Effector memory CD4-positive, alpha-beta T cell (primary cell): Measurements from ENCODE around the gene PHF14.

Experiments
- DNase-seq, 3 donors: peaks; one replicate each; pipeline ENCODE4 v3.0.0-alpha.2; 2020
- H3K27ac ChIP-seq: 2 replicates; pipeline ENCODE4 v1.7.0; 2013; ENCODE audit warnings: mild to moderate bottlenecking, low read length, moderate library complexity; ENCODE audit not compliant: insufficient read depth, poor library complexity, severe bottlenecking
- H3K27me3 ChIP-seq: replicated peaks from 2 replicates; pipeline ENCODE4 v1.7.0; 2013; ENCODE audit warnings: mild to moderate bottlenecking, low read length; ENCODE audit not compliant: insufficient read depth, control insufficient read depth, poor library complexity, severe bottlenecking
- H3K36me3 ChIP-seq: 2 replicates; pipeline ENCODE4 v1.7.0; 2013; ENCODE audit warnings: mild to moderate bottlenecking, low read length, moderate library complexity; ENCODE audit not compliant: control insufficient read depth, insufficient read depth
- H3K4me1 ChIP-seq: 2 replicates; pipeline ENCODE4 v1.7.0; 2013; ENCODE audit warnings: low read length, mild to moderate bottlenecking; ENCODE audit not compliant: control insufficient read depth, insufficient read depth, poor library complexity, severe bottlenecking
- H3K4me3 ChIP-seq: 2 replicates; pipeline ENCODE4 v1.7.0; 2013; ENCODE audit warnings: low read length, low read depth, mild to moderate bottlenecking; ENCODE audit not compliant: insufficient read depth, poor library complexity, severe bottlenecking
- H3K9me3 ChIP-seq: 2 replicates; pipeline ENCODE4 v1.7.0; 2013; ENCODE audit warnings: mild to moderate bottlenecking, low read length, moderate library complexity; ENCODE audit not compliant: control insufficient read depth

The PHF14 gene

DNA sequence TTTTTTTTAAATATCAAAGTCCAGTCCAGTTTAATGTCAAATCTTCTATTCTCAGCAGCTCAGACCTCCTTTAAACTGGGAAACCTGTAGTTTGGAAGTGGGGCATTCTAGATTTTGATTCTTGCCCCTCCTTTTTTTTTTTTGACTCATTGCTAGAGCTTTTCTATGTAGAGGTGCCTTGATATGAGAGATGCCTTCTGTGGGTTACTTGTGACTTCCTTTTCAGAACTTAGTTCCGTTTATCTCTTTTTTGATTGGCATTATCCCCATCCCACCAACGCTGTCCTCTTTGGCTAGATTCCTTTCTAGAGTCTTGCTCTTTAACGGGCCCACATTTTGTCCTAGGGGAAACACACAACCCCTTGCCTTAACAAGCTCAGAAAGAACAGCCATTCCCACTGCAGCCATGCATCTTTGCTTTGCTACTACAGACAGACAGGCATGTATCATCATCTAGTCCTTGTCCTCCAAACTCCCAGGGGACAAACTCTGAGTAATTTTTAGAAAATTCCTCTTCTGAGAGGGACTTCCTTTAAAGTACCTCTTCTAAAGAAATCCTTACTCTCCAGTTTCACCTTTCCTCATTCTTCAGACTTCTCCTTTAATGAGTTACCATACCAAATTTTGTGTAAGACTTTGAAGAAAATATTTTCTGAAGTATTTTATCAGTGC is 153.6 kb downstream of the PHF14 start:
- Histone ChIP-seq H3K4me1 (no peaks in the 10 kb centered on the region), H3K9me3 (no peaks in the 10 kb centered on the region), H3K36me3 (no peaks in the 10 kb centered on the region), H3K27ac (no peak overlapping the region), H3K4me3 (no peak overlapping the region), H3K27me3 (no peaks in the 10 kb centered on the region)
- DNase-seq: no peak

GRCh38 chr7:11127988-11128387 is 154.3 kb downstream of the PHF14 start:
- Histone ChIP-seq H3K27ac (no peak overlapping the region), H3K36me3 (no peaks in the 10 kb centered on the region), H3K27me3 (no peaks in the 10 kb centered on the region), H3K4me1 (no peaks in the 10 kb centered on the region), H3K4me3 (no peak overlapping the region), H3K9me3 (no peaks in the 10 kb centered on the region)
- no peak for DNase-seq

DNA sequence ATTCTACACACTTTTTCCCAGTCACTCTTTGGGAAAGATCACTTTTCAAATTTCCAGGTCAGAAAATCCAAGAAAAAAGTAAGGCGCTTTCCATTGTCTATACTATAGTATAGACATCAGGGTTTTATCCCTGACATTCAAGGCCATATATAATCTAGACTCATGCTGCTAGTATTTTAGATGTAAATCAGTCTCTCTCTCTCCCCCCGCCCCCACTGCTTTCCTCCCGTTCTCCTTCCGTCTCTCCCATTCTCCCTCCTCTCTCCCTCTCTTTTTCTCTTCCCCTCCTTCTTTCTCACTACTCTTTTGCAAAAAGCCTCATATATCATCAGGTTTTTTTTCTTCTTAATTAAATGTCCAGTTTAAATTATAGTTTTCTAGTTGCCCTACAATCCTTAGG is 154.8 kb downstream of the PHF14 start:
- DNase-seq: no peak
- H3K4me3 ChIP-seq: no peak overlapping the region
- H3K9me3 ChIP-seq: no peaks in the 10 kb centered on the region
- H3K4me1 ChIP-seq: no peaks in the 10 kb centered on the region
- H3K27me3 ChIP-seq: no peaks in the 10 kb centered on the region
- H3K36me3 ChIP-seq: no peaks in the 10 kb centered on the region
- H3K27ac ChIP-seq: no peak overlapping the region

DNA sequence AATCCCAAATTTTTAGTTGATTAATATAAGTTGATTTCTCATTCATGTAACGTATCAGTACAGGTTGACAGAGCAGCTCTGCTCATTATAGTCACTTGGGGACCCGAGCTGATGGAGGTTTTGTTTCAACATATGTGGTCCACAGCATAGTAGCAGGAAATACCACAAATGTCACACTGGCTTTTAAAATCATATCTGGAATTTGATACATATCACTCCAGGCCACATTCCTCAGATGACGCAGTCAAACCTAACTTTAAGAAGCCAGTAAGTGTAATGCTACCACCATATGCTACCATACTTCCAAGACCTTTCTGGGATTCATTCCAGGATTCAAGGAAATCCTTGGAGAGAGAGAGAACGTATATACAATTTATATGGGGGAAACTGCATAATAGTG is 156.3 kb downstream of the PHF14 start:
- no peaks in the 10 kb centered on the region for H3K4me1 ChIP-seq
- H3K27me3 ChIP-seq: no peaks in the 10 kb centered on the region
- no peak overlapping the region for H3K27ac ChIP-seq
- no peak for DNase-seq
- no peaks in the 10 kb centered on the region for H3K9me3 ChIP-seq
- no peaks in the 10 kb centered on the region for H3K36me3 ChIP-seq
- H3K4me3 ChIP-seq: no peak overlapping the region

GRCh38 chr7:11130601-11131000 is 156.9 kb downstream of the PHF14 start:
- H3K27me3 ChIP-seq: no peaks in the 10 kb centered on the region
- H3K9me3 ChIP-seq: no peaks in the 10 kb centered on the region
- DNase-seq: no peak

DNA sequence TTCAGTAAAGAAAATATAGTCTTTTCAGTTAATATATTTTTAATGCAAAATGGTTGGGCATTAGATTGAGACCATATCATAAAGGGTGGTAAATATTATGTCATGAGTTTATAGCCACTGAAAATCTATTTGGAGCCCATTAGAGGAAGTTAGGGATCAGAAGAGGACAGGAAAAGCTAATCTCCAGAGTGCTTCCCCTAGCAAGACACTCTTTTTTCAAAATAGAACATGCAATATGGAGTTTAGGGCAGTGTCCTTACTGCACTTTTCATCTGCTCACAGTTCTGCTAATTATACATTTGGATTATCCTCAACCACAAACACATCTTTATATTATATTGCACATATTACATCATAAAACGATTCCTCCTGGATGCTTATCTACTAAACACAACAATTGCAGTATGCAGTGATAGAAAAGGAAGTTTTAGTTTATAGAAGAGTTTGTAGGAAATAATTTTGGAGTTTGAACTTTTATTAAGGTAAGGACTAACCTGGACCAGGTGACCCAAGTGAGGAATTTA is 159.8 kb downstream of the PHF14 start:
- Histone ChIP-seq H3K9me3 (no peaks in the 10 kb centered on the region), H3K27me3 (no peaks in the 10 kb centered on the region), H3K36me3 (no peaks in the 10 kb centered on the region), H3K27ac (no peak overlapping the region), H3K4me3 (no peak overlapping the region), H3K4me1 (no peaks in the 10 kb centered on the region)
- no peak for DNase-seq

More at GRCh38 chr7:11130601-11131000, 156.9 kb downstream of the PHF14 start:
- Histone ChIP-seq H3K36me3 (no peaks in the 10 kb centered on the region), H3K4me1 (no peaks in the 10 kb centered on the region), H3K4me3 (no peak overlapping the region), H3K27ac (no peak overlapping the region)

DNA sequence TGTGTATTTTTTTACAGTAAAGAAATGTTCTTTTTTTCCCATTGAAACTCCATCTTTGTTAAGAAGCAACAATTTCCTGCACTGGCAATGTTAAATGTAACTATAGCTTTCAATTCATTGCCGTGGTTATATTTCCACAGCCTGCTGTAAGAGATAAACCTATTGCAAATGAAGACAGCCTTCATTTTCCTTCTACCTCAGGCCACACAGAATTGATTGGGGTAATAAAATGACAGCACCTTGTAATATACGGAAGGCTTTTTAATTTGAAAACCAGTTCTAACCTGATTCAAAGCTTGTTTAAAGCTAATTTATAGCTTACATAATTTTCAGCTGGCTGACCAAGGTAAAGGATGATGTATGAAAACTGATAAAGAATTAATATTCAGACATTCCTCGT is 161.9 kb downstream of the PHF14 start:
- no peaks in the 10 kb centered on the region for H3K9me3 ChIP-seq
- H3K27me3 ChIP-seq: no peaks in the 10 kb centered on the region
- H3K36me3 ChIP-seq: no peaks in the 10 kb centered on the region
- DNase-seq: no peak
- H3K4me3 ChIP-seq: no peak overlapping the region
- H3K27ac ChIP-seq: no peak overlapping the region
- no peaks in the 10 kb centered on the region for H3K4me1 ChIP-seq

DNA sequence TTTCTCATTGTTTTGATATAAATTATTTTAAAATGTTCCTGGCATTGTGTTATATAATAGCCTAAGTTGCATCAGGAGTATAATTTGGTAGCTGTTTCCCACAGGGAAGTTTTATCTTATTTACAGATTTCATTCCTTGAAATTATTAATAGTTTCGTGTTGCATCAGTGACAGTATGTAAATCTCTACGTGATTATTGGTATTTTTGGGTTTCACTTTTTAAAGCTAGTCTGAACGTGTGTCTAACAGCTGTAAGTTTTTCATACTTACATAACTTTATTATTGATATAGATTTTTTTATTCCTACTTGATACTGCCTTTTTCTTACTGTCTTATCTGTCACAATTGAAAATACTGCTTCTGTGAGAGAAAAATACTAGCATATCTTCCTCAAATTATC is 167.9 kb downstream of the PHF14 start:
- no peak overlapping the region for H3K4me3 ChIP-seq
- no peaks in the 10 kb centered on the region for H3K27me3 ChIP-seq
- H3K9me3 ChIP-seq: no peaks in the 10 kb centered on the region
- no peaks in the 10 kb centered on the region for H3K4me1 ChIP-seq
- H3K36me3 ChIP-seq: no peaks in the 10 kb centered on the region
- DNase-seq: no peak
- no peak overlapping the region for H3K27ac ChIP-seq

DNA sequence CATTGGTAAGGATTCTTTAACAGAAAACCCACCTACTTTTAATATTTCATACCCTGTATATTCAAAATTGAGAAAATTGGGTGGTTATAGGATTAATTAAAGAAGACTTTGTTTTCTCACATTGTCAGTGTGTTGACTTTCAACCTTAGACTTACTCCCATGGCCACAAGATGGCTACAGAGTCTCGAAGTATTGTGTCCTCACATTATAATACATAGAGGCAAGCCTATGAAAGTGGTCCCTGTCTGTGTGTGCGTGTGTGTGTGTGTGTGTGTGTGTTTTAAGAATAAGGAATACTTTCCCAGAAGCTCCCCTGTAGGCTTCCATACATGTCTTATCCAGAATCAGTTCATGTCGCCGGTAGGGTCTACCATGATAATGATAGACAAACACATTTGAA is 180.0 kb downstream of the PHF14 start:
- no peak overlapping the region for H3K4me3 ChIP-seq
- no peaks in the 10 kb centered on the region for H3K9me3 ChIP-seq
- no peaks in the 10 kb centered on the region for H3K27me3 ChIP-seq
- H3K36me3 ChIP-seq: no peaks in the 10 kb centered on the region
- H3K27ac ChIP-seq: no peak overlapping the region
- no peak for DNase-seq
- no peaks in the 10 kb centered on the region for H3K4me1 ChIP-seq

DNA sequence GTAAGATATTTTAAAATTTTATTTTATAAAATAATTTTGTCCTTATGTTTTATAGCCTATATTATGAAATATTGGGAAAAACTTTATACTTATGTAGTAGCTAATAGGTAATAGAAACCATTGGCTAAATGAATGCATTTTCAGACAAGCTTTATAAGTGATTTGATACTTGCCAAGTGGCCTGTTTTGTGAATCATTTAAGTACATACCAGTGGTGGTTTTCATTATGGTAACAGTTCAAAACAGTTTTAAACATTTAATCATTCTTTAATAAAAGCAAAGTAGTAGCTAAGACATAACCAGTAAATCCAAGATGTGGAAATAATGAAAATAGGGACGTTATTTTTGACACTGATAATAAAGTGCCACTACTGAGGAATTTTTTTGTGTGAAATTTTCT is 182.2 kb downstream of the PHF14 start:
- H3K27me3 ChIP-seq: no peaks in the 10 kb centered on the region
- no peaks in the 10 kb centered on the region for H3K9me3 ChIP-seq
- H3K4me1 ChIP-seq: no peaks in the 10 kb centered on the region
- no peak overlapping the region for H3K4me3 ChIP-seq
- H3K27ac ChIP-seq: no peak overlapping the region
- no peaks in the 10 kb centered on the region for H3K36me3 ChIP-seq
- DNase-seq: no peak
